HG03439 (cell line): ENCODE results near the gene QSOX1.

Source experiments
- ATAC-seq: cut with Tn5 transposase; IDR thresholded peaks from one replicate; pipeline ENCODE4 v1.9.1; 2021; ENCODE audit warnings: mild to moderate bottlenecking, moderate library complexity; ENCODE audit not compliant: unreplicated experiment

Gene QSOX1

DNA sequence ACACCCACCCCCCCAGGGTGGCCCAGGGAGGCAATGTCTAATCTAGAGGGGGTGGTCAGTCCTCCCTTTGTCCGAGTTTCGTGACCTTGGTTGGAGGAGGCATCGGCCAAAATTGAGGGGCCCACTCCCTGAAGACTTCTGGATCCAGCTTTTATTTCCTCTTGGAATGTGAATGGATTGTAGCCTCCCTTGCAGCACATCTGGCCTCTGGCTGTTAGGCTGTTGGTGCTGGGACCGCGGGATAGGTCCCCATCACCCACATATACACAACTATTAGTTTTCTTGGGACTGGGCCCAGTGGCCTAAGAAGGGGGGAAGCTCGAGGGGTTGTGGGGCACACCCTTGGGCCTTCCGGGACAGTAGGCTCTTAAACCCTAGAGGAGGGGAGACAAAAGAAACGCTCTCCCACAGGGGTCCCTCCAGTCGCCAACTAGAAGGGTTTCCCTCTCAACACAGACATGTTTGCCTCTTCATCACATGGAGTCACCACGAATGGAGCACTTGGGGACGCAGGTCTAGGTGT, 77.9 kb downstream of the QSOX1 start:
- no peak for ATAC-seq

GRCh38 chr1:180233191-180234011, 78.7 kb downstream of the QSOX1 start:
- ATAC-seq, result no peak

- ATAC-seq, result no peak
These were observed 79.9 kb downstream of the QSOX1 start for GRCh38 chr1:180234369-180235076.

- no peak for ATAC-seq
These were observed 80.4 kb downstream of the QSOX1 start for GRCh38 chr1:180235077-180235501.

DNA sequence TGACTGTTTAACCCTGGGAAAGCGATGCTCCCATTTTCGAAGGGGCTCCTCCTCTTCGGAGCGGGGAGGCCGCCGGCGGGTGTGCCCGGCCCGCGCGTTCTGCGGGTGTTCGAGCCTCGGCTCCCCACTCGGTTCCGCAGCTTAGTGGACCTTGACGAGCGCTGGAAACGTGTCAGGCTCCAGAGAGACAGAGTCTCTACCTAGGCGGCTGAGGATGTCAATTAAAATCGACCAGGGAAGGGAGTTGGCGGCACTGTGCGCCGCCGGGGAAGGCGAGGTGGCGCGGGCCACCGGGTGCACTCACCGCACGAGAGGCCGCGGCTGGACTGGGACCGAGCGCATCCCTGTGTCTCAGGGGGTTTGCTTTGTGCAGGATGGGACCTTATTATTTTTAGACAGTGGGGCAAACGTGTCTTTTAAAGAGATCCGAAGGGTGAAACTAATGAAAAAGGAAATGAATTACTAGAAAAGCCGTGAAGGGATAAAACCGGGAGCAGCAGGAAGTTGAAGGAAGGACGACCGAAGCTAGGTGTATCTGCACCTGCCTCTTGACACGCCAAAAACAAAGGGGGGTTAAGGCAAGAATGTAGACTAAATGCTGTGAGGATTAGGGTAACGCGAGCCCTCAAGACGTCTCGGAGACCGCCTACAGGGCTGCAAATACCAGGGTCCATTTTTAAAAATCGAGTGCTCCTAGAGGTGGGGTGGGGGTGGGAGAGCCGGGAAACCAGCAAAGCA, 81.0 kb downstream of the QSOX1 start:
- no peak for ATAC-seq

GRCh38 chr1:180236698-180237509, 82.2 kb downstream of the QSOX1 start:
- no peak for ATAC-seq

DNA sequence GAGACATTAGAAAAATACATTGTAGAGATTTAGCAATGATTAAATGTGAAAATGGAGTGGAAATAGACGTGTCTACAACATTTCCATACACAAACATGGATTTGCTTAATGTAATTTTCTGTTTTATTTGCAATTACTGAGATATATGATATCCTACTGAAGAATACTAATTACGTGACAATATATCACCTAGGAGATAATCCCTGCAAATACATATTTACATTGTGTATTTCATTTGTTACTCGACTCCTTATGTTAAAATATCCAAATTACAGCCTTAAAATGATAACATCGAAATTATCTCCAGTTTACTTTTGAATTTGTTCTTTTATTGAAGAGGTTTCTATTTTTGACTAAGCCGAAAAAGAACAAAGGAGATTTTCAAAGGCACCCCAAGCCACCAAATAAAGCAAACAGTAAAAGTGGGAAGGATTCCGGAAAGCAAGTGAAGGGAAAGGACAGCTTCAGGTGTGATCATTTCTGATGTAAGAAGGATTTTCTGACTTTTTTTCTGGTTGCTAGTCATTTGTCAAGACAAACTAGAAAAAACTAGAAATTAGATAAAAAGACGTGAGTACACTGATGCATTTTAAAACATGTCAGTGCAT, 83.3 kb downstream of the QSOX1 start:
- no peak for ATAC-seq

GRCh38 chr1:180238675-180239074, 84.0 kb downstream of the QSOX1 start:
- ATAC-seq, result no peak

DNA sequence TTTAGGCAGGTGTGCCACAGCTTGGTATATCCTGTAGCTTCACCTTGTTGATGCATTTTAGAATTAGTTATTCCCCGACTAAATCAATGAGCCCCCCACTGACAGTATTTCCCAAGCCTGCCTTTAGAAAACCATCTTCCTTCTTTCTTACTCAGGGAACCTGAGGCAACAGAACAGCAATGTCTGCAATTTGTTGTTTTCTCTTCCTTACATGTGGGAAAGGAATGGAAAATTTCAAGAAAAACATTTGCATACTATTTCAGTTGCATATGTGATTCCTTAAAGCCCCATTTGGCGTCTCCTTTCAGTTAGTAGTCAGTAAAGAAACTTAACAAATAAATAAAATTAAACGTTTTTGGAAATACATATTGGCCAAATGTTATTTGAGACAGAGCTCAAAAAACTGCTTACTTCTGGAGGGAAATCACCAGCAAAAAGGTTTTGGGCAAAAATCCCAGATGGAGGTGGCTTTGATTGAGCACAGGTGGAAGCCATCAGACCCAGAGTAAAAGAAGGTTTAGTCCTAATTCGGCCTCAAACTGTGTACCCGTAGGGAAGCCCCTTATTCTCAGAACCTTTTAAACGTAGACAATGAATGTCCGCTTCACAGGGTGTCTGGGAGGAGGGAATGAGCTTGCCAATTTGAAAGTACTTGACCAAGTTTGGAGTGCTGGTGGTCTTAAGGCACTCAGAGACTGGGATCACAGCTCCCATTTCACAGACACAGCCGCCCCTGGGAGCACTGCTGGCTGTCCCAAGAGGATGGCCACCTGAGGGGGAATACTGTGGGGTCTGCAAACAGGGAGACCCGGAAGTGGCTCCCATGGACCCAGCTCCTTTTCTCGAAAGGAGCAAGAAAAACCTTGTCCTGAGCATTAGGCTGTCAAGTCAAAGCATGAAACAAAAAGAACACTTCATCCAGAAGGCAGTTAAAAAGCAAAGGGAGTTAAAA, 84.8 kb downstream of the QSOX1 start:
- no peak for ATAC-seq

DNA sequence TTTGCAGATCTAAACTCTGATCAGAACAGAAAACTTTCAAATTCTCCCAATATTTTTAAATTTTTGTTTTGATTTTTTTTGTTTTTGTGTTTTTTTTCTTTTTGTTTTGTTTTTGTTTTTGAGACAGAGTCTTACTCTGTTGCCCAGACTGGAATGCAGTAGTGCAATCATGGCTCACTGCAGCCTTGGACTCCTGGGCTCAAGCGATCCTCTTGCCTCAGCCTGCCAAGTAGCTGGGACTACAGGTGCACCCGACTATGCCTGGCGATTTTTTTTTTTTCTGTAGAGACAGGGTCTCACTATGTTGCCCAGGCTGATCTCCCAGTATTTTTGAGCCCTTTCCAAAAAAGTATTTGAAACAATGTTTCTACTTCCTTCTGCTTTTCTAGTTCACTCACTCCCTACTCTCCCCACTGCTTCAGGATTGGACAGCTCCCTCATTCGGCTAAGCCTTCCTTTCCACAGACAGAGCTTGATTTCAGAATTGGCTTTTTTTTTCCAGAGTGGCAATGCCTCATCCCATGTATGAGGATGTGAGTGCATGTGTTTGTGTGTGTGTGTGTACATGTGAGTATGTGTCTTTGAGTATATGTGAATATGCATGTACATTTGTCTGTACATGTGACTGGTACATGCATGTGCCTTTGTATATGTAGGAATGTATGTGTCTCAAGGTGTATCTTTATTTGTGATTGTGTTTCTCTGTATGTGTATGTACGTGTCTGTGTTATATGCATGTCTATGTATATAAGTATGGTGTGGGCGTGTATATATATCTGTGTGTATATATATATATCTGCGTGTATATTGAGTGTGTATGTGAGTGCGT, 87.3 kb downstream of the QSOX1 start:
- ATAC-seq, result no peak

GRCh38 chr1:180243517-180244221, 89.0 kb downstream of the QSOX1 start:
- no peak for ATAC-seq

- no peak for ATAC-seq
These were observed 90.2 kb downstream of the QSOX1 start for GRCh38 chr1:180244840-180245239.

- ATAC-seq, result no peak
These were observed 91.9 kb downstream of the QSOX1 start for GRCh38 chr1:180246579-180246978.

GRCh38 chr1:180247061-180247460, 92.4 kb downstream of the QSOX1 start:
- ATAC-seq, result no peak

DNA sequence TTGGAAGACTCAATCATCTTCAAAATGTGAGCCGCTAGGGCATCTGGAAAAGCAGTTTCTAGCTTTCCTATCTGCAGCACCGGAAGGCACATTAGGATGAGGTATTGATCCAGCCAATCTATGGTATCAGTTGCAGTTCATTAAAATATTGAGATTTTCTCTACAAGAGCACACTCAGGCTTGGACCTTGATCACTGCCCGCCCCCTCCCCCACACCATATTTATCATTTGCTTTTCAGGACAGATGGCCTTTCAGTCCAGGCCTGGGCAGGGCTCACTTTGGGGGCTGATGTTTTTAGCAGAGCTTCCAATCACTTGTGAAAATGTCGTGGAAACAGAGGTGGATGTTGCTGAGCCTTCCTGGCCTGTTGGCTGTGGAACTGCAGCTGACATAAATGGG, 92.9 kb downstream of the QSOX1 start:
- no peak for ATAC-seq

GRCh38 chr1:180248176-180248575, 93.5 kb downstream of the QSOX1 start:
- no peak for ATAC-seq
